CD4-positive, alpha-beta T cell treated with Interleukin-6 for 4 hours (primary cell): ENCODE data around the gene RNASE13.
"Not testable (repeated sequence)": the region's sequence is repeated elsewhere in the genome, so short reads cannot be mapped to it uniquely, and the experiment has no call there.

Source experiments
- DNase-seq: peaks from one replicate; pipeline ENCODE4 v3.0.0-alpha.2; 2020; ENCODE audit warnings: mixed read lengths

The RNASE13 gene

DNA sequence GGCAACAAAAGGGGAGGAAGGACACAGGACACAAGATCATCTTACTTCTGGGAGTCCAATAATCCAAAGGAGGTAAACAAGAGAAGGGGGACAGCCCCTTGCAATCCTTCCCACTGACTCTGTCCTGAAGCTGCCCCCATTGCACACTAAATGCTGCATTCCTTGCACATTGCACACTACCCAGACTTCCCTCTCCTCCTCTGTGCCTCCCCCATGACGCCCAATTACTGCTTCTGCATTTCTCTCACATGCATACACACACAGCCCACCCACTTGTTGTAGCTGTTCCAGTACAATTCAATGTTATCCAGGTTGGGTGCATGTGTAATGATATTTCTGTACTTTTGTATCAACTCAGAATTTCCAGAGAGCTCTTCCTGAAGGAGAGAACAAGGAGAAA lies 15.2 kb downstream of the RNASE13 start:
- no peak for DNase-seq

DNA sequence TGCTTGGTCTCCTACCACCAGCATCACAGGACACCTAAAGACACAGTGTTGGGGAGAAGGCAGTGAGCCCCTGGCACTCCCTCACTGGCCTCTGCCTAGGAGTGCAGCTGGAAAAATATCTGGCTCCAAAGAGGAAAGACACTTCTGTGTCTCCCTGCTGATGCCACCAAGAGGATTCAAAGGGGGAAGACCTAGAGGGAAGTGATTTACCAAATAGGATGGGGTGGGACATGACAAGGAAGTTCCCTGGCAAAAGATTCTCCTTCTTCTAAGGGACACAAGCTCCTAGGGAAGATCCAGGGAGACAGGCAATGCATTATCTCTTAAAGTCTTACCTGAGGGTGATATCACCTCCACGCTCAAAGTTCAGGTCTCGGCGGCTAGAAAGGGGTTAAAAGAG lies 15.8 kb downstream of the RNASE13 start:
- DNase-seq = no peak

DNA sequence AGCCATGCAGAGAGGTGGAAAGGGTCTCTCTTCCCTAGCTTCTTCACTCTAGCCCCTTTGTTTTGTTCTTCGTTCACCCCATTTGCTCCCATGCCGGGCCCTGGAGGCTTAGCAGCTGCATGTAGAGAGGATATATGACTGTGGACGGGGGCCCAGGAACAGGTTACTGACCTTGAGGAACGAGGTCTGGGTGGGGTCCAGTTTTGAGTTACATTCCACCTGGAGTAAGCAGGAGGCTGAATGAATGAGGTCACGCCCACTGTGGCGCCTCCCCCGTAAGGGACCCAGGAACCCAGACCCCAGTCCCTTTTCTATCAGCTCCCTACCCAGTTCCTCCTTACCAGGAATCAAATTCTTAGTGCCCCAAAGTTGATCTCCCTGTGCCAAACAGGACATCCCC lies 16.3 kb downstream of the RNASE13 start:
- no peak for DNase-seq

DNA sequence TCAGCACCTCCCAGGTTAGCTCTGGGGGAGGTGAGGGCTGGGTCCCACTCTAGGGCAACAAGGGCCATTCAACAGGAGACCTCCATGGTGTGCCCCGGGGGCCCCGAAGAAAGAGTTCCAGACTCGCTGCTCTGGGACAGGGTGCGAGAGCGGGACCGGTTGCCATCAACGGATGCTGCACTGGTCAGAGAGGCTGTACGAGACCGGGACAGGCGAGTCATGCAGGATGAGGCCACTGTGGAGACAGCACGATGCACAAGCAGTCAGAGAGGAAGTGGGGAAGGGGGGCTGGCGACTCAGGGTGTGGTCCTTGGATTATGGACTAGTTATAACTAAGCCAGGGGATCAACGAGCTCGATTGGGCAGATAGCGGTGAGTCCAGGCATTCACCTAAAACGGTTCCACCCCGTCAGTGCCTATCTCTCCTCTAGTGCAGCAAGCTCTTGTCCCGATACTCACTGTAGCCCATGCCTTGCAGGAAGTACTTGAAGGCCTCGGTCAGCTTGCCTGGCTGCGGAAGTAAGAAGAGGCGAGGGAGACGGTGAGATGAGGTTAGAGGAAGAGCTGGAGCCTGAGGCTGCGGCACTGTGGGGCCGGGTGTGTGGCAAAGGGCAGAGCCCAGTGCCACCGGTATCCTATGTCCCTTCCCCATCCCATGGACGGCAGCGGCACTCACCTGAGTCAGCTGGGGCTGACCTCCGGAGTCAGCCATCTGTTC lies 16.9 kb downstream of the RNASE13 start:
- DNase-seq = no peak

DNA sequence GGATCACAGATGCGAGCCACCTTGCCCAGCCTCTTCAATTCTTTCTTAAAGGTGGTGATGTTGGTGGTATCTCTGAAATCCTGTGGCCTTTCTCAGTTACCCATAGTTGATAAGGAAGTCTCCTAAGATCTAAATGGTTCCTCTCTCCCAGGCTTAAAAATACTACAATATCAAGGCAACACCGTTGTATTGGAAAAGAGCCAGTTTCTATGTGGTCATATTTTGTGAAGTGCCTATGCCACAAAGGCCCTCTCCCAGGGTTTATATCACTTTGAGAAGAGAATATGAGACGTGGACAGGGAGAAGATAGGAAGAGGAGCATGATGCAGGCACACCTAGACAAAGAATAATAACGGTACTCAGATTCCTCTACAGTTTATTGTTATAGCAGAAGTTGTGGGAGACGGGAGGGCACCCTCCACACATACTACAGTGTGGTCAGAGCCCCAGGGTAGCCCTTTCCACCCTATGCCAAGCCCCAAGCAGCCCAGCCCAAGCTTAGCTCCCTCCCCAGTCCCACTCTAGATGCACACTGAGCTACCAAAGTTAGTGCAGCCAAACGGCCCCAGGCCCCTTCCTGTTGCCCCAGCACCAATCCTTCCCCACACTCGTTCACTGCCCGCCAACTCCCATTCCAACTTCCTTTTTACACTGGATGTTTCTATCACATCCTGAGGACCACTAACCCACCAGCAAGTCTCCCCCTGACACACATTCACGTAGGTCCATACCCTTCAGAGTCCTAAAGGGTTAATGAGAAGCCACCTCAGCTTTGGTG lies 18.0 kb downstream of the RNASE13 start:
- no peak for DNase-seq

DNA sequence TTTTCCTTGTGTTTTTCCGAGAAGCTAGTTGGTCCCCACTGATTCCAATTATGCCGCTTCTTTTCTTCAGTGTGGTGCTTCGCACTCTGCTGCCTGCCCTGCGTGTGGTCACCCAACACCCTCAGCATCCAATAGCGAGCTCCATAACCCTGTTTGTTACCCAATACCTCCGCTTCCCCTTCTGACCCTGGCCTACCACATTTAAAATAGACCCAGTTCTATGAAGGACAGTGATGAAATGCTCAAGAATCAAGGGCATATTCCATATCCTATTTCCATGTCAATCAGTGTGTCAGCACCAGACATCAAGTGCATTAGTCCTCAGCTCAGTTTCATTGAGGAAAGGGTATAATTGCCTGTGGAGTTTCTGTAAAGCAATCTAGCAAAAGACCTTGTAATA lies 19.3 kb downstream of the RNASE13 start:
- no peak for DNase-seq

DNA sequence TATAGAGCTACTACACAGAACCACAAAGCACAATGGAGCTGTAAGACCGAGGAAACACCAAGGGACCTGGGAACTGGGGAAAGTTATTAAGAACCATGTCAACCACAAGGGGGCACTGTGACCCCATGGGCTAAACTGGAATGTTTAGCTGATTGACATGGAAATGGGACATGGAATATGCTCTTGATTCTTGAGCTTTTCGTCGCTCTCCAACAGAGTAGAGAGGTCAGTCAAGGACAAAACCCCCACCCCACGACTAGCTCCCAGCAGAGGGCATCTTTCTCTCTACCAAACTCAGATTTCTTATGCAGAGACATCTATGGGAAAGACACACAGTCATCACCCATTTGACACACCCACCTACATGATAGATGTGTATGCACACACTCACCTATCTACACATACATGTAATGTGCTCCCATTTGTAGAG lies 19.8 kb downstream of the RNASE13 start:
- DNase-seq = peak; percentile 90

DNA sequence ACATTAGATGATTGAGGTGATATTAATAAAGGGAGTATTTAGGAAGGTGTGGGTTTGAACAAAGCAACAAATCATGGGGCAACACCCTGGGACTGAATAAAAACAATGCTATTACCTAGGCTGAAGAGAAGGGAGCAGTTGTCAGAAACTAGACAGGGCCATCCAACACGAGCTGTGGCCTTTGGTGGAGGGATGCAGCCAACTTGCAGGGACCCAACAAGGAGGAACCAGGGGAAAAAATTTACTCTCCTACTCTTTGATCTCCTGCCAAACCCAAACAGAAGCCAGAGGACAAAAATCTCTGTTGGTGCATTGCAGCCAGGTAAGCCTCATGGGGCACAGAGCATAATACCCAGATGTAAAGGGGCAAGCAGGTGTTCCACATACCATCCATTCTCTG lies 23.5 kb downstream of the RNASE13 start:
- DNase-seq = no peak

DNA sequence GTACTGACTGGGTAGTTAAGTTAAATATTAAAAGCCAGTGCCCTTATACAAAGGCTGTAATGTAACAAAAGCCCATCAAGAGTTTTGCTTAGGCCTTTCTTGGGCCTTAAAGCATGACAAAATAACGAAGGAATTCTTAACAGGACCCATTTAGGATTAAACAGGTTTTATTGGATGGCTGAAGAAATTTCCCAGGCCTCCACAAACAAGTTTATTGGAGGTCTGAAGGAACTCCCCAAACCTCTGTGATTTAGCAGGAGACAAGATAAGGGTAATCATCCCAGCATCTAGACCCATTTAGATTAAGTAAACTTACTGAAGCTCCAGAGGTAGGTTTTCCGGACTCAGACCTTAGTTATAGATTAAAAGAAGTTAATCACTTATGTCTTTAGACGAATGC lies 24.9 kb downstream of the RNASE13 start:
- not testable (repeated sequence) for DNase-seq

DNA sequence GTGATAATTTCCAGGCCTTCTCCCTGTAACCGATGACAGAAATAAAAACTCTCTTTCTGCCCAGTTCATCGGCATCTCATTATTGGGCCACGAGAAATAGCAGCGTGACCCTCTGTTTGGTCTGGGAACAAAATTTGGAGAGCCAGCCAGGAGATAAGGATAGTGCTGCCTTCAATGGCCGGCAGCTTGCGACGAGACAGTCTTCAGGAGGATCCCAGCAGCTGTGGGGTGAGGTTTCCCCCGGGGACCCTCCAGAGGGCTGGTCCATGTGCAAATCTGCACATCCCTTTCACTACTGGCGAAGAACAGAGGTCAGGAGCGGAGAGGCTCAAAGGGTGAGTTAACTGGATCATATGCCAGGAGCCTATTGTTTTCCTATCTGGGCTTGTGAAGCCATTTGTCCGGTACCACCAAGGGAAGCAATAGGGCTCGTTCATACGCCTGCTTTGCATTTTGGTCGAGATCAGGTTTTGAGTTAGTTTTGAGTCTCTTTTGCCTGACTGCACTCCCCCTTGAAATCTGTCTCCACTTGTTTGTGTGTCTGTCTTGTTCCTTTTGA lies 30.7 kb downstream of the RNASE13 start:
- DNase-seq = no peak

DNA sequence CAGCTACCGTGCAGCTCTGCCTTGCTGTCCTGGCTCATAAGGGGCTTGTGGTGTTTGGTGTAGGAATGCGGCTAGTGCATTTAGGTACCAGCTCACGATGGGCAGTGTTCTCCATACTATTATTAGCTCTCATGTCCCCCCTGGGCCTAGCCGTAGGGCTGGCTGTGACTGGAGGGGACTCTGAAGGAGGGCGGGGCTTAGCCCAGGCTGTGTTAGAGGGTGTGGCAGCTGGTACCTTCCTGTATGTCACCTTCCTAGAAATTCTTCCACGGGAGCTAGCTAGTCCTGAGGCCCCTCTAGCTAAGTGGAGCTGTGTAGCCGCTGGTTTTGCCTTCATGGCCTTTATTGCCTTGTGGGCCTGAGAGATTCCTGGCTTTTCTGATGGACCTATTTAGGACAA lies 33.4 kb downstream of the RNASE13 start:
- no peak for DNase-seq

DNA sequence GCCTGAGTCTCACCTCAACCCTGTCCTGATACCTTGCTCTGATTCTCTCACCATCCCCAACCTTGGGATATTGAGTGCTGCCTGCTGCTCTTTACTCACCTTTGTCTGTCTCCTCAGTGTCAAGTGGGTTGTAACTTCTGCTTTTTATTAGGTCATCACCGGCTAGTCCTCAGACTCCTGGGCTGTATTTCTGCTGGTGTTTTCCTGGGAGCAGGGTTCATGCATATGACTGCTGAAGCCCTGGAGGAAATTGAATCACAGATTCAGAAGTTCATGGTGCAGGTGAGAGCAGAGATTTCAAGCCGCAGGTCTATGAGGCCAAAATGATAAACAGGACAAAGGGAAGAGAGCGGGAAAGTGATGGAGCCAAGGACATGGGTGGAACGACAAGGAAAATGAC lies 35.0 kb downstream of the RNASE13 start:
- no peak for DNase-seq

DNA sequence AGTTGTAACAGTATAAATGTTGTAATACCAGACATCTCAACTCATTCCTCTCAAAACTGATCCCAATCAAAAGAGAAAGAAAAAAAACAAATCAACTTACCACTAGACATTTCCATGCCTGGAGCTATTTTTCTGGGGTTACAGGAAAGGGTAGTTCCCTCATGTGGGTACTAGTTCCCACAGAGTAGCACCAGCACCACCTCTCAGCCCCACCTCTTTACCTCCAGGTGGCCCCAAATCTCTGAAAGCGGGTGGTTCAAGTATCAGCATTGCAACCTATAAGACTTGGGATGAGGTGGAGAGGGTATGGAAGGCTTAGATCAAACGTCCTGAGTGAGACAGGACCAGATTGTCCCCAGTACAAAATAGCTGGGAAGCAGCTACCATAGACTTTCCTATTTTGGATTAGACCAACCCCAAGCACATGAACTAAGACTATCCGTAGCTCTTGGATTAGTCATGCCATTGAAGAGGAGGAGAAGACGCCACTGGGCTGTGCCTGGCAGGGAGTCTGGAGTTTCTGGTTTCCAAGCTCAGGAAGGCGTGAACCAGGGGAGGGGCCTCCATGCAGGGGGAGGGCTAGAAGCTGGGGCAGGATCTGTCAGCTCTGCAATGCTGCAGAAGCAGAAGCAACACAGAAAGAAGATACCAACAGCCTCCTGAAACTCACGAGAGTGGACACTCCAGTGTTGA lies 35.8 kb downstream of the RNASE13 start, which contains the start of gene SLC39A2:
TSS of gene SLC39A2 (plus strand) at position 620 of the 693 bp plus-strand sequence. CDS start 154 bp downstream, outside the sequence.
- DNase-seq = no peak

DNA sequence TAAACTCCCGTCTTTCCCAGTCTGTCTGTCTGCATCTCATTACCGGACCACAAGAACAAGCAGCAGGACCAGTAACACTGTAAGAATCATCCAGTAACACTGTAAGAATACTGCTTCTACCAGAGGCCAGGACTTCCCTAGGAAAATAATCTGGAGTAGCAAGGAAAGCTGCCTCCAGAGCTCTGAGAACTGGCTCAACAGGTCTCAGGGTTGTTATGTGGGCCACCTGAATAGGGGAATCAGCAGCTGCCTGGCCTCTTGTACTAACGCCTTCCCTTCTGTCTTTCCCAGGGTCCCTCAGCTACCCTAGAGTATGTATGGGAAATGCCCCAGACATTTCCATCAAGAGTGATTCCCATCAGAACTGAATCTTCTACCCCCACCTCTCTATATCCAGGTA lies 36.5 kb downstream of the RNASE13 start:
- DNase-seq = no peak

DNA sequence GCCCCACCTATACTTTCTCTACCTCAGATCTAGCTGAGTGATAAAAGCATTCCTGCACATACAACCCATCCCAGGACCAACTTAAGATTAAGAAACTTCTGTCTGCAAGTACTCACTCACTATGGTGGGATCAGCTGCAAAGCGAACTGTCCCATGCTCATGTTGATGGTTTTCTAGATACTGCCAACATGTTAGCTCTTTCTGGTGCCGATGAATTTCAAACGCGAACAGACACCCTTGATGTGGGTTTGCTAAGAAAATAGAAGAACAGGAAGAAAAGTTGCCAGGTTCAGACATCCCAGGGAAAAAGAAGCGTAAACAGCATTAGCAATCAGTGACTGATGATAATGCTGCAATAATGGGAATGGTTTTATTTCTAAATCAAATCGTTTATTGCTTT lies 37.0 kb downstream of the RNASE13 start:
- no peak for DNase-seq

DNA sequence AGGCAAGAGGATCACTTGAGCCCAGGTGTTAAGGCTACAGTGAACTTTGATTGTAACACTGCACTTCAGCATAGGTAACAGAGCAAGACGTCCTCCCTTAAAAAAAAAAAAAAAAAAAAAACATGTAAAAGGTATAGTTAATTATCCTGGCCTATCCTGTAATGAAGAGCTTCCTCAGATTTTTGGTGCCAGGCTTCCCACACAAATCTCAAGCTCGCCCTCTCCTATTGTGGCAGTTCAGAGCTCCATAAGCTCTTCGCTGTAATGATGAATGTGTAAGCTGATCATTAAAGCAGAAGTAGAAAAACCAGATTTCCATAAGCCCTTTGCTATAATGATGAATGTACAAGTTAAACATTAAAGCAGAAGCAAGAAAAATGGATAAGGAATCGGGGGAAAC lies 37.5 kb downstream of the RNASE13 start:
- no peak for DNase-seq

DNA sequence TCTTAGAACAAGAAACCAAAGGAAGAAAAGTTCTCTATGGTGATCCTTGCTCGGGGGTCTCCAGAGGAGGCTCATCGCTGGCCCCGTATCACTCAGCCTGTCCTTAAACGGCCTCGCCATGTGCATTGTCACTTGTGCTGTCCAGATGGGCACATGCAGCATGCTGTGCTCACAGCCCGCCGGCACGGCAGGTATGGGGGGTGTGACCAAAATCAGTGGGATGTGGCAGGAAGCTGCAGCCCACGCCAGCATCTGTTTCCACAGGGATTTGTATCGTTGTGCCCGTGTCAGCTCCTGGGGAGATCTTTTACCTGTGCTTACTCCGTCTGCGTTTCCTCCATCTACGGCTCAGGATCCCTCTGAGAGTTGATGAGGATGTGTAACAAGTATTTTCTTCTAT lies 38.1 kb downstream of the RNASE13 start:
- DNase-seq = no peak

DNA sequence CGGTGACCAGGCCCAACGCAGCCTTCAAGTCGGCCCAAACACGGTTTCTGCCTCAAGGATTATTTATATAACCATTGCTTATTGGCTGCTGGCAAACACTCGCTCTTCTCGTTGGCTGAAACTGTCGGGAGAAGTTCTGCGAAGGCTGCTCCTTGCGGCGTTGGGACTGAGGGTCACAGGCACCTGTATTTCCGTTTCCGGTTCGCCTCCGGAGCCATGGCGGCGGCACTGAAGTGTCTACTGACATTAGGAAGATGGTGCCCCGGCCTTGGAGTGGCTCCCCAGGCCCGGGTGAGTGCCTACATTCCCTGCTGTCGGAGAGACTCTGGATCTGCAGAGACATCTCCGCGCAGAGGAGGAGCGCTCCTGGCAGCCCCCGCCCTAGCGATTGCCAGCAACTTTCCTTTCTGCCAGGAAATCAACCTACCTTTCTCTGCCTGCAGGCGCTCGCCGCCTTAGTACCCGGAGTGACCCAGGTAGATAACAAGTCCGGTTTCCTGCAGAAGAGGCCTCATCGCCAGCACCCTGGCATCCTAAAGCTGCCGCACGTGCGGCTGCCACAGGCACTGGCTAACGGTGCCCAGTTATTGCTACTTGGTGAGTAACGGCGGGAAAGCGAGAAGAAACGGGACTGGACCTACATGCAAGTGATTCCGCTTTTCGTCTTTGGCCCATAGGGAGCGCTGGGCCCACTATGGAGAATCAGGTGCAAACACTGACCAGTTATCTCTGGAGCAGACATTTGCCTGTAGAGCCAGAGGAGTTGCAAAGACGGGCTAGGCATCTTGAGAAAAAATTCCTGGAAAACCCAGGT lies 44.6 kb downstream of the RNASE13 start, which contains the start of gene METTL17:
TSS of gene METTL17 (plus strand) at position 194 of the 814 bp plus-strand sequence. CDS start at position 217, 23 bp downstream.
- DNase-seq = peak; percentile 85

DNA sequence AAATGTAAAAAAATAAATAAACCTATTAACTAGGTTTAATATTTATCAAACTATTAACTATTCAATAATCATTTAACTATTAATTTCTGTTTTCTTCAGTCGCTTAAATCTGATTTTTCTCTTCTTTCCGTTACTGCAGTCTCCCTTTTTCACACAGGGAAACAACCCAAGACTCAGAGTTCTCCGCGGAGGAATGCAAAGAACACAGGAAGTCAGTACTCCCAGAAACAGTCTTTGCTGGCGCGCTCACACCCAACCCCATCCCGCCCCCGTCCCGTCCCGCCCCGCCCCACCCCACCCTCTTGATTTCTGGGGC lies 45.2 kb downstream of the RNASE13 start:
- no peak for DNase-seq

DNA sequence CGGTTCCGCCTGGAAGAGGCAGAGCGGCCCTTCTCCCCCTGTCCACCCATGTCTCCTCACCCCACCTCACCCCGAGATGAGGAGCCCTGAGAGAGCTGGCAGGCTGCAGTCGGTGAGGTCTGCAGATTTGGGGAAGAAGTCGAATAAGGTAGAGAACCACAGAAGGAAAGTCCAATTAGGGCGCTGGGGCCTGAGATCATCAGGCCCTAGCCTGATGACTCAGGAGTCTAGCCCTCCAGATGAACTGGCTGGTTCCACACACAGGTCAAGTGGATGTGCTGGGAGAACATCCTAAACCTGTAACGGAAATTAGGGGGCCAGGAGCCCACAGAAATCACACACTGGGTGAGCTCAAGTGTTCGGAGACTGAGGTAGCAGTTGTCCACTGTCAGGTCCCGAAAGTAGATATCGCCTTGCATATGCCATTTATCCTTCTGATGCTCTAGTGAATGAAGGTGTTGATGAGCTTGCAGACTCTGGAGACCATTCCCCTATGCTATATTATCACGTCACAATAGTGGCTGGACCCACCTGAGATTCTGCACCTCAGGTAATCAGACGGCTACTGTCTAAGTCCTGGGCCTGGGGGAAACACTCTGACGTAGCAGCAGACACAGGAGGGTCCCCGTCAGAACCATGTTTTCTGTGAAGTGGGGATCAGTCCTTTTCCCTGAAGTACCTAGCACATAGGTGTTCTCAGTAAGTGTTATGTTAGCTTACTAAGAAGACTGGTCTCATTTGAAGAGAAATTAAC lies 45.7 kb downstream of the RNASE13 start:
- no peak for DNase-seq

DNA sequence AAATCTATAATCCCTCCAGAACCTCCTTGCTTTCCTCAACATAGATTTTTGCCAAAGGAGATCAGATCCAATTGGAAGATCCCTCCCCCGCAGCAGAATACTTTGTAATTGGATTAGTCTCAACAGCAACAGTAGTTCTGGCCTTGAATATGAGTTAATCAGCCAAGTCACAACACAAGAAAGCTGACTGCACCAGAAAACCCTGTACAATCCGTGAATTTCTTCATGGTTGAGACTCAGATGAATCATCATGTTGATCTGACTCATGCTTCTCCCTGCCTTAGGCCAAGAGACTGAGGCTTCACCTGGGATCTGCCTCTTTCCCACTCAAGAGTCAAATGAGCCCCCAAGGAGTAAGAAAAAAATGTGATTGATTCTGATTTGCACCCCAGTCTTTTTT lies 47.8 kb downstream of the RNASE13 start:
- DNase-seq = no peak

DNA sequence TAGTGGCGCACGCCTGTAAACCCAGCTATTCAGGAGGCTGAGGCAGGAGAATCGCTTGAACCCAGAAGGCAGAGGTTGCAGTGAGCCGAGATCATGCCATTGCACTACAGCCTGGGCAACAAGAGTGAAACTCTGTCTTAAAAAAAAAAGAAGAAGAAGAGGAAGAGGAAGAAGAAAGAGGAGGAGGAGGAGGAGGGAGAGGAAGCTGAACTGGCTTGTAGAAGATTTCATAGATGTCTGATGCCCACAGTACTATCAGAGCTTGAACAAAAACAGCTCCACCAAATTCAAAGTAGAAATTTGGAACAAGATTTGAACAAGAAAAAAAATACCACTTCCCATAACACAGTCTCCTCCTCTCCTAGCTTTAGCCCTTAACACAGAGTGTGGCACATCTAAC lies 49.0 kb downstream of the RNASE13 start:
- DNase-seq = not testable (repeated sequence)
